SK-N-SH (cell line): ENCODE data around the gene LCMT1. TPM values are rescaled to one million over a fixed set of nuclear protein-coding genes. Genes with fewer than 3 reads are reported as not detected.

Experiments used
- CTCF ChIA-PET: fragments of 300-600, 350-600 bp; formaldehyde crosslinking; extraction: SDS; loops from one replicate; lab custom pipeline; 2021; lab: Yijun Ruan, JAX
- POLR2A ChIA-PET: fragments of 350-600 bp; sonication (Branson Sonifier 250); formaldehyde crosslinking; extraction: SDS; loops from one replicate; lab custom pipeline; 2020; ENCODE audit warnings: antibody characterized with exemption, inconsistent platforms; lab: Yijun Ruan, JAX
- DNase-seq: peaks from one replicate; pipeline ENCODE4 v3.0.0; 2012
- H2AFZ ChIP-seq: fragments of 200-600 bp; sonication (generic); 2 replicates; pipeline ENCODE4 v1.8.1; 2016; ENCODE audit warnings: antibody characterized with exemption, mild to moderate bottlenecking, low read depth
- H3F3A ChIP-seq: fragments of 200-600 bp; sonication (generic); replicated peaks from 2 replicates; pipeline ENCODE3; 2016; ENCODE audit warnings: antibody characterized with exemption, mild to moderate bottlenecking; ENCODE audit not compliant: insufficient read depth
- H3K27ac ChIP-seq, 2 experiments: fragments of 200-500 bp in 1 of 2; fragments of 200-600 bp in 1 of 2; sonication (Bioruptor generic) in 1 of 2; sonication (generic), shearing (Covaris generic) in 1 of 2; 2 replicates each; pipeline versions ENCODE4 v1.5.1 to v1.6.1; 2014 to 2016; ENCODE audit warnings: low read depth in 2 of 2, inconsistent platforms in 1 of 2, low read length in 1 of 2, mild to moderate bottlenecking in 1 of 2, mixed read lengths in 1 of 2
- H3K27me3 ChIP-seq: fragments of 200-600 bp; sonication (generic), shearing (Covaris generic); 2 replicates; pipeline ENCODE4 v1.6.1; 2016; ENCODE audit warnings: mixed run types; ENCODE audit not compliant: insufficient read depth
- H3K36me3 ChIP-seq, 2 experiments: fragments of 200-500 bp in 1 of 2; fragments of 200-600 bp in 1 of 2; sonication (Bioruptor generic) in 1 of 2; sonication (generic) in 1 of 2; replicated peaks in 1 of 2; 2 replicates each; pipeline versions ENCODE3 to v1.5.1; 2014 to 2016; ENCODE audit warnings: low read length in 1 of 2, mild to moderate bottlenecking in 1 of 2; ENCODE audit not compliant: insufficient read depth in 2 of 2, control insufficient read depth in 1 of 2
- H3K4me1 ChIP-seq, 2 experiments: fragments of 200-500 bp in 1 of 2; fragments of 200-600 bp in 1 of 2; sonication (Bioruptor generic) in 1 of 2; sonication (generic), shearing (Covaris generic) in 1 of 2; 2 replicates each; pipeline versions ENCODE4 v1.5.1 to v1.6.1; 2014 to 2016; ENCODE audit warnings: low read depth in 1 of 2, low read length in 1 of 2, mixed run types in 1 of 2; ENCODE audit not compliant: insufficient read depth in 2 of 2, control insufficient read depth in 1 of 2
- H3K4me2 ChIP-seq: fragments of 200-600 bp; sonication (generic), shearing (Covaris generic); 2 replicates; pipeline ENCODE4 v1.6.1; 2017; ENCODE audit warnings: mixed run types
- H3K4me3 ChIP-seq, 2 experiments: fragments of 200-500 bp in 1 of 2; fragments of 200-600 bp in 1 of 2; sonication (Bioruptor generic) in 1 of 2; sonication (generic), shearing (Covaris generic) in 1 of 2; 2 replicates each; pipeline versions ENCODE4 v1.5.1 to v1.8.1; 2014 to 2016; ENCODE audit warnings: low read depth in 2 of 2, inconsistent platforms in 1 of 2, low read length in 1 of 2, mild to moderate bottlenecking in 1 of 2, mixed read lengths in 1 of 2, moderate library complexity in 1 of 2
- H3K79me2 ChIP-seq: fragments of 200-600 bp; sonication (generic); 2 replicates; pipeline ENCODE4 v1.8.1; 2017; ENCODE audit warnings: mild to moderate bottlenecking; ENCODE audit not compliant: insufficient read depth
- H3K9ac ChIP-seq: fragments of 200-600 bp; sonication (generic); 2 replicates; pipeline ENCODE4 v1.6.1; 2017; ENCODE audit warnings: mixed run types
- H3K9me2 ChIP-seq: fragments of 200-600 bp; sonication (generic); 2 replicates; pipeline ENCODE4 v1.6.1; 2017; ENCODE audit warnings: mixed run types
- H3K9me3 ChIP-seq: fragments of 200-600 bp; sonication (generic); 2 replicates; pipeline ENCODE4 v1.6.1; 2017; ENCODE audit warnings: mixed run types, mild to moderate bottlenecking, moderate library complexity
- H4K20me1 ChIP-seq: fragments of 200-600 bp; sonication (generic); 2 replicates; pipeline ENCODE4 v1.6.1; 2017; ENCODE audit warnings: mild to moderate bottlenecking, mixed run types; ENCODE audit not compliant: insufficient read depth
- CHD2 ChIP-seq: fragments of 150-350 bp; IDR thresholded peaks from 2 replicates; pipeline ENCODE4 v1.6.1; 2018; ENCODE audit warnings: low read length; ENCODE audit not compliant: partially characterized antibody
- ELF1 ChIP-seq: IDR thresholded peaks from 2 replicates; pipeline ENCODE4 v1.4.0; 2012
- EZH2phosphoT487 ChIP-seq: fragments of 200-600 bp; sonication (generic); IDR thresholded peaks from 2 replicates; pipeline ENCODE4 v1.6.1; 2017; ENCODE audit warnings: low read depth, mixed run types, mild to moderate bottlenecking, antibody characterized with exemption, moderate library complexity, borderline replicate concordance
- FOSL2 ChIP-seq: IDR thresholded peaks from 2 replicates; pipeline ENCODE4 v1.4.0; 2012; ENCODE audit warnings: low read depth, mild to moderate bottlenecking, moderate library complexity, borderline replicate concordance
- MAX ChIP-seq: IDR thresholded peaks from 2 replicates; pipeline ENCODE4 v1.4.0; 2012; ENCODE audit warnings: low read depth
- MXI1 ChIP-seq: IDR thresholded peaks from 2 replicates; pipeline ENCODE4 v1.6.1; 2012; ENCODE audit warnings: mild to moderate bottlenecking, low read depth, low read length, improper control_type of control experiment
- NFIC ChIP-seq: IDR thresholded peaks from 2 replicates; pipeline ENCODE4 v1.4.0; 2012; ENCODE audit warnings: borderline replicate concordance
- NRF1 ChIP-seq: IDR thresholded peaks from 2 replicates; pipeline ENCODE4 v1.6.1; 2012; ENCODE audit warnings: low read depth, mild to moderate bottlenecking, low read length
- PBX3 ChIP-seq: IDR thresholded peaks from 2 replicates; pipeline ENCODE4; 2012
- POLR2AphosphoS5 ChIP-seq: IDR thresholded peaks from 2 replicates; pipeline ENCODE4 v1.6.1; 2012; ENCODE audit warnings: low read depth, low read length
- RAD21 ChIP-seq: IDR thresholded peaks from 2 replicates; pipeline ENCODE4 v1.6.1; 2012; ENCODE audit warnings: mild to moderate bottlenecking, low read length
- RFX5 ChIP-seq: IDR thresholded peaks from 2 replicates; pipeline ENCODE4 v1.6.1; 2012; ENCODE audit warnings: mild to moderate bottlenecking, improper control_type of control experiment, low read length
- RXRA ChIP-seq: IDR thresholded peaks from 2 replicates; pipeline ENCODE4 v1.4.0; 2012; ENCODE audit warnings: low read depth, mild to moderate bottlenecking, borderline replicate concordance
- SIN3A ChIP-seq: IDR thresholded peaks from 2 replicates; pipeline ENCODE4 v1.6.1; 2012; ENCODE audit warnings: low read depth, mild to moderate bottlenecking, low read length, moderate library complexity, borderline replicate concordance
- TAF1 ChIP-seq: IDR thresholded peaks from 2 replicates; pipeline ENCODE4 v1.6.1; 2012; ENCODE audit warnings: low read depth, mild to moderate bottlenecking, low read length, moderate library complexity, borderline replicate concordance
- TEAD4 ChIP-seq: IDR thresholded peaks from 2 replicates; pipeline ENCODE4 v1.4.0; 2012; ENCODE audit warnings: mild to moderate bottlenecking, borderline replicate concordance; ENCODE audit not compliant: insufficient read depth
- YY1 ChIP-seq: IDR thresholded peaks from 2 replicates; pipeline ENCODE4 v1.4.0; 2012; ENCODE audit warnings: low read depth, mild to moderate bottlenecking
- ZBTB33 ChIP-seq: IDR thresholded peaks from 2 replicates; pipeline ENCODE4 v1.4.0; 2012; ENCODE audit warnings: low read depth, borderline replicate concordance
- WGBS: methylation state at CpG from one replicate; pipeline ENCODE4 v1.1.6; 2017; ENCODE audit warnings: low lambda C conversion rate; 5-methylcytosine and 5-hydroxymethylcytosine counted together
- polyA plus RNA-seq, 3 experiments: library from polyadenylated mRNA; depleted of rRNA; stranded (reverse); fragments of >200 nt; gene quantifications; 2 replicates each; pipeline ENCODE4 v1.2.3, GENCODE V29; 2012

LCMT1 gene
- polyA plus RNA-seq, 1 of the 3 experiments (the other 2 are of a cell fraction): 29.8 TPM

GRCh38 chr16:25155553-25156460 is 44.3 kb downstream of the LCMT1 start:
- H3K27ac ChIP-seq: no peak overlapping the region
- CTCF ChIA-PET: interaction anchor here (1.5 kb wide), 1 partner anchor 10 kb away, joined by 3 read pairs; no protein-coding TSS in a partner anchor

More at GRCh38 chr16:25155553-25156460, 44.3 kb downstream of the LCMT1 start:
- Histone ChIP-seq H3K36me3 (peaks cover 21 to 26% of the 10 kb centered on the region in 2 experiments), H3K4me3 (no peak overlapping the region), H3K9ac (no peak overlapping the region), H3K9me3 (no peaks in the 10 kb centered on the region), H3K4me2 (no peak overlapping the region), H4K20me1 (no peaks in the 10 kb centered on the region), H3K4me1 (0 out of 4 replicates have a peak, but pooled peaks cover 0 to 4% of the 10 kb centered on the region in 2 experiments), H3K9me2 (no peaks in the 10 kb centered on the region), H2AFZ (no peak overlapping the region), H3K27me3 (no peaks in the 10 kb centered on the region), H3K79me2 (no peaks in the 10 kb centered on the region), H3F3A (no peaks in the 10 kb centered on the region)
- TF ChIP-seq TEAD4 (no peak), EZH2phosphoT487 (no peak), NRF1 (no peak), SIN3A (no peak), MXI1 (no peak), RAD21 (no peak), NFIC (no peak), POLR2AphosphoS5 (no peak), CHD2 (no peak), RXRA (no peak), ELF1 (no peak), YY1 (no peak), FOSL2 (no peak), MAX (no peak), TAF1 (no peak), PBX3 (no peak), ZBTB33 (no peak), RFX5 (no peak)
- 92% methylated on average over 13 of the region's 13 CpGs for WGBS
- POLR2A ChIA-PET: interaction anchor here (0.6 kb wide), 1 partner anchor 1551 kb away, joined by 6 read pairs; no protein-coding TSS in a partner anchor
- no peak for DNase-seq
